DMS79 (cell line): ENCODE results near the gene OGN.

Experiments
- DNase-seq: peaks from one replicate; lab custom pipeline; 2025; lab: John Stamatoyannopoulos, UW

Gene OGN

GRCh38 chr9:92342825-92343488, 61.4 kb downstream of the OGN start:
- DNase-seq = no peak

- no peak for DNase-seq
These were observed 62.8 kb downstream of the OGN start for GRCh38 chr9:92341578-92341977.

- no peak for DNase-seq
These were observed 71.1 kb downstream of the OGN start for GRCh38 chr9:92333282-92333634.
